Stimulated activated CD4-positive, alpha-beta T cell treated with anti-CD3 and anti-CD28 coated beads, Interleukin-12 subunit alpha, Interleukin-12 subunit beta, amount 100 ng/mL, for 24 hours (primary cell): ENCODE results near the gene IFNG-AS1.

Experiments
- DNase-seq, 2 experiments: peaks; one replicate each; pipeline ENCODE4 v3.0.0-alpha.2; 2020; ENCODE audit warnings: low read depth in 2 of 2

IFNG-AS1 gene

GRCh38 chr12:68036642-68037041 is 47.4 kb downstream of the IFNG-AS1 start:
- DNase-seq, result no peak

- DNase-seq, result no peak
Measured at GRCh38 chr12:68037616-68038255, 48.5 kb downstream of the IFNG-AS1 start.

- no peak for DNase-seq
Measured at GRCh38 chr12:68038650-68039049, 49.4 kb downstream of the IFNG-AS1 start.

GRCh38 chr12:68040450-68041075 is 51.3 kb downstream of the IFNG-AS1 start:
- peak; percentile 21 to 64 for DNase-seq

GRCh38 chr12:68042212-68042699 is 53.0 kb downstream of the IFNG-AS1 start:
- DNase-seq, result no peak

DNA sequence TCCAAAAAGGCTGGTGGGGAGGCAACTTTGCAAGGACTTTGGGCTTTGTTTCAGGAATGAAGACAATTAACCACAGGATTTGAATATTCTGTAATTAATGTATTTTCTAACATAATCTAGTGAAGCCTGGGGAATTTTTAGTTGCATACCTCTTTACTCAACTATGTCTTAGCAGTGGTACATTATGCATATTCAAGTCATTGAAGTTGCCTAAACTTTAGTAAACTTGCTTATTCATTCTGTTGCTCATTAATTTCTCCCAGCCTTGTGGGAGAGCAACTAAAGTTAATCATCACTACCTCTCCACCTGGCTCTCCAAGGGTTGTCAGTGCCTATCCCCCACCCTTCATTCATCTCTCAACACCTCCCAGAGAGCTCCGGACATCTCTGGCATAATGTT is 54.2 kb downstream of the IFNG-AS1 start:
- no peak for DNase-seq

DNA sequence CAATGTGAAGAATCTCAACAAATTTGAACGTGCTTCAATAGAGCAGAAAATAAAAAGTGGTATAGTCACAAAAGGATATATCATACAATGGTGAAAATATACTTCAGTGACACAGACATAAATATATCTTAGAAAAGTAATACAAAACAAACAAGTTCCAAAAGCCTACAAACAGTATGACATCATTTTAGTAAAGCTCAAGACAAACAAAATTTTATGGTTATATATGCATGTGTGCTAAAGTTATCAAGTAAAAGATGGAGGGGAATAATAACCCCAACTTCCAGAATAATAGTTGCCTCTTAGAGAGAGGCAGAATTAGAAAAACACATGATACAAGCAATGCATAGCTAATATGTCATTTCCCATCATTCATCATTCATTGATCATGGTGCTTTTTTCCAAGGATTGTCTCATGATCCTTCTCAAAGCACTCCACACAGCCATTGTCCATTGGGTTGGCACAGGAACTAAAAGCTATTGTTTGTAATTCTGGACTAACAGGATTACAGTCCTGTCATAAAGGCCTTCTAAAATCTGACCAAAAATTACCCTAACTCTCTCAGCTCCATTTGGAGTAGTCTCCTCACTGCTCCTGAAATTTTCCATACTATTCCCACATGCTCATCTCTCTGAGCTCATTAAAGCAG is 59.5 kb downstream of the IFNG-AS1 start:
- DNase-seq, result no peak

GRCh38 chr12:68056300-68056699 is 67.1 kb downstream of the IFNG-AS1 start:
- DNase-seq, result no peak

GRCh38 chr12:68063900-68064590 is 74.8 kb downstream of the IFNG-AS1 start:
- no peak for DNase-seq

DNA sequence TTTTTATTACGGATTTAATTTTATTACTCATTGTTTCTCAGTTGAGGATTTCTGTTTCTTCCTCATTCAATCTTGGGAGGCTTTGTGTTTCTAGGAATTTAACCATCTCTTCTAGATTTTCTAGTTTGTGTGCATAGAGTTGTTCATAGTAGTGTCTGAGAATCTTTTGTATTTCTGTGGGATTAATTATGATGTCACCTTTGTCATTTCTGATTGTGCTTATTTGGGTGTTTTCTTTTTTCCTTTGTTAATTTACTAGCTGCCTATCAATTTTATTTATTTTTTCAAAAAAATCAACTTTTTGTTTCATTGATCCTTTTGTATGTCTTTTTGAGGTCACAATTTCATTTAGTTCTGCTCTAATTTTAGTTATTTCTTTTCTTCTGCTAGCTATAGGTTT is 75.9 kb downstream of the IFNG-AS1 start:
- no peak for DNase-seq

GRCh38 chr12:68065687-68066086 is 76.4 kb downstream of the IFNG-AS1 start:
- no peak for DNase-seq

DNA sequence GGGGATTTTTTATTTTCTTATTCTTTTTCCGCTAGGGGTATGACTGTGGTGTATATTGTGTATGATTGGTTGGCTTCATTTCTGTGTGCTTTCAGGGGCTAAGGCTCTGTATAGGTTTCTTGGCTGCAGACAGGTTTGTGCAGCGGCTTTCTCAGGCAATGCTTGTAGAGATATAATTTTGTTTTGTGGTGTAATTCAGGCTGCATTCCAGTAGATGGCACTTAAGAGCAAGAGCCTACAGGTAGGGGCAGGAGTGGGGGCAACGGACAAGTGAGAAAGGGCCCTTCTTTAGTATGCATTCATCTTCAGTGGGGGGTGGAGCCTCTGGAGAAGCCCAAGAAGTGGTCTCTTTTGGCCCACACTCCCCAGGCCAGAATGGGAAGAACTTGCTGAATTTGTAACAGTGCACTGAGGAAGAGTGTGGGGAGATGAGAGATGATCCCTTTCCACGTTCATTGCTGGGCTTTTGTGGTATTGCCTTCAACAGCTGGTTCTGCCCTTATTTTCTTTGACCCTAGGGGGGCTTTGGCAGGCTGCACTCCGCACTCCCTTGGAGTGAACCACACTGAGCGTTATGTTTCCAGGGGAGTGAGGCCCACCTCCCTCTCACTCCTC is 78.6 kb downstream of the IFNG-AS1 start:
- no peak for DNase-seq

- no peak for DNase-seq
Measured at GRCh38 chr12:68069275-68069674, 80.0 kb downstream of the IFNG-AS1 start.
